Measurements from ENCODE around the gene SRGAP1. TPM values are rescaled to one million over a fixed set of nuclear protein-coding genes. Genes with fewer than 3 reads are reported as not detected.

Gene SRGAP1
- total and polyA plus RNA-seq, 2 donors: 0.82 to 1.3 TPM

GRCh38 chr12:64092507-64093196, 248.2 kb downstream of the SRGAP1 start:
- no peaks in the 10 kb centered on the region for H3K27me3 ChIP-seq (ENCODE audit: control insufficient read depth in 2 of 2, insufficient read depth in 1 of 2, low read length in 1 of 2)
- no peak for DNase-seq (ENCODE audit: low read depth in 6 of 9, low spot score in 9 of 9)
- H3K9me3 ChIP-seq (ENCODE audit: control insufficient read depth in 2 of 2, insufficient read depth in 1 of 2, low read length in 1 of 2): no peaks in the 10 kb centered on the region
- no peak overlapping the region for H3K4me3 ChIP-seq (ENCODE audit: low read length in 2 of 2)
- WGBS: 96% methylated on average over 4 of the region's 4 CpGs
- H3K4me1 ChIP-seq (ENCODE audit: control insufficient read depth in 2 of 2, insufficient read depth in 2 of 2, low read length in 2 of 2): no peaks in the 10 kb centered on the region
- H3K27ac ChIP-seq (ENCODE audit: low read depth in 1 of 2, low read length in 1 of 2): no peak overlapping the region
- no peaks in the 10 kb centered on the region for H3K36me3 ChIP-seq (ENCODE audit: control insufficient read depth in 2 of 2, insufficient read depth in 2 of 2, low read length in 1 of 2)

GRCh38 chr12:64093689-64094088, 249.2 kb downstream of the SRGAP1 start:
- H3K27ac ChIP-seq (ENCODE audit: low read depth in 1 of 2, low read length in 1 of 2): no peak overlapping the region
- no peak overlapping the region for H3K4me3 ChIP-seq (ENCODE audit: low read length in 2 of 2)
- no peaks in the 10 kb centered on the region for H3K27me3 ChIP-seq (ENCODE audit: control insufficient read depth in 2 of 2, insufficient read depth in 1 of 2, low read length in 1 of 2)
- DNase-seq (ENCODE audit: low read depth in 6 of 9, low spot score in 9 of 9): no peak
- no peaks in the 10 kb centered on the region for H3K9me3 ChIP-seq (ENCODE audit: control insufficient read depth in 2 of 2, insufficient read depth in 1 of 2, low read length in 1 of 2)
- no peaks in the 10 kb centered on the region for H3K4me1 ChIP-seq (ENCODE audit: control insufficient read depth in 2 of 2, insufficient read depth in 2 of 2, low read length in 2 of 2)
- H3K36me3 ChIP-seq (ENCODE audit: control insufficient read depth in 2 of 2, insufficient read depth in 2 of 2, low read length in 1 of 2): no peaks in the 10 kb centered on the region
- 95% methylated on average over 3 of the region's 3 CpGs for WGBS

DNA sequence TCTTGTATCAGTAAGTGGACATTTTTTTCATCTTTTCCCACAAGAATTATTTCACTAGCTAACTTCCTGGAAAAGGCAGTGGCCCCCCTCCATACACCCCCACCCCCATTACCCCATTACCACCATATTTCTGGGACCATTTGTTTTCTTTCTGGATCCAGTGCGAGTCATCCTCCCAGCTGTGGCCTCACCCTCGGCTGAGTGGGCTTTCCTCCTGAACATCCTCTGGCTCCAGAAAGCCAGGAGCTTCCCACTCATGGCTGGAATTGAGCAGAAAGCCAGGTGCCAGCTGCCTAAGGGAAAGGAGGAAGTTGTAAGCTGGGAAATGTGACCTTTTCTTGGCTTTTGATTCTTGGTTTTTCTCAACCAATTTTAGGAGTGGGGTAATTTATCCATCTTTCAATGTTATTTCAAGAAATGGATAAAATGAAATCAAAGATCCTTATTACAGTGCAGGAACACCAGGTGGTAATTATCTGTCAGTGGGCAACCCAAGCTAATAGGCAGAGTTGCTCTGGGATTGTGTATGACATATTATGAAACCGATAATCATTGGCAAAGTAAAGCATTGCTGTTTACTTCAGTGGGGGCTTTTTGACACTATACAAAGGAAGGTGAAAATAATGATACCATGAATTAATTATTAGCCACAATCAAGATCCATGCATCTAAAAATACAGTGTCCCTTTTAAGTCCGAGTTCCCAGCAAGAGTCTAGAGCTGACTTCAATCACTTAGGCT, 253.0 kb downstream of the SRGAP1 start:
- Histone ChIP-seq H3K9me3 (ENCODE audit: control insufficient read depth in 2 of 2, insufficient read depth in 1 of 2, low read length in 1 of 2) (no peaks in the 10 kb centered on the region), H3K27ac (ENCODE audit: low read depth in 1 of 2, low read length in 1 of 2) (peak overlapping the region in 1 of 2 donors; percentile 44), H3K4me1 (ENCODE audit: control insufficient read depth in 2 of 2, insufficient read depth in 2 of 2, low read length in 2 of 2) (no peaks in the 10 kb centered on the region), H3K36me3 (ENCODE audit: control insufficient read depth in 2 of 2, insufficient read depth in 2 of 2, low read length in 1 of 2) (no peaks in the 10 kb centered on the region), H3K4me3 (ENCODE audit: low read length in 2 of 2) (no peak overlapping the region), H3K27me3 (ENCODE audit: control insufficient read depth in 2 of 2, insufficient read depth in 1 of 2, low read length in 1 of 2) (no peaks in the 10 kb centered on the region)
- no peak for DNase-seq (ENCODE audit: low read depth in 6 of 9, low spot score in 9 of 9)
- WGBS: 93% methylated on average over 4 of the region's 4 CpGs

- no peak for DNase-seq (ENCODE audit: low read depth in 6 of 9, low spot score in 9 of 9)
- 96% methylated on average over 2 of the region's 2 CpGs for WGBS
- Histone ChIP-seq H3K27ac (ENCODE audit: low read depth in 1 of 2, low read length in 1 of 2) (no peak overlapping the region), H3K9me3 (ENCODE audit: control insufficient read depth in 2 of 2, insufficient read depth in 1 of 2, low read length in 1 of 2) (no peaks in the 10 kb centered on the region), H3K27me3 (ENCODE audit: control insufficient read depth in 2 of 2, insufficient read depth in 1 of 2, low read length in 1 of 2) (no peaks in the 10 kb centered on the region), H3K4me3 (ENCODE audit: low read length in 2 of 2) (no peak overlapping the region), H3K4me1 (ENCODE audit: control insufficient read depth in 2 of 2, insufficient read depth in 2 of 2, low read length in 2 of 2) (no peaks in the 10 kb centered on the region), H3K36me3 (ENCODE audit: control insufficient read depth in 2 of 2, insufficient read depth in 2 of 2, low read length in 1 of 2) (no peaks in the 10 kb centered on the region)
Observed at GRCh38 chr12:64098709-64099354, 254.3 kb downstream of the SRGAP1 start.

- WGBS: 90% methylated on average over 5 of the region's 5 CpGs
- DNase-seq (ENCODE audit: low read depth in 6 of 9, low spot score in 9 of 9): no peak
- H3K27me3 ChIP-seq (ENCODE audit: control insufficient read depth in 2 of 2, insufficient read depth in 1 of 2, low read length in 1 of 2): no peaks in the 10 kb centered on the region
- no peaks in the 10 kb centered on the region for H3K9me3 ChIP-seq (ENCODE audit: control insufficient read depth in 2 of 2, insufficient read depth in 1 of 2, low read length in 1 of 2)
- H3K36me3 ChIP-seq (ENCODE audit: control insufficient read depth in 2 of 2, insufficient read depth in 2 of 2, low read length in 1 of 2): no peaks in the 10 kb centered on the region
- H3K4me1 ChIP-seq (ENCODE audit: control insufficient read depth in 2 of 2, insufficient read depth in 2 of 2, low read length in 2 of 2): no peaks in the 10 kb centered on the region
- H3K27ac ChIP-seq (ENCODE audit: low read depth in 1 of 2, low read length in 1 of 2): no peak overlapping the region
- no peak overlapping the region for H3K4me3 ChIP-seq (ENCODE audit: low read length in 2 of 2)
Observed at GRCh38 chr12:64099397-64099796, 254.9 kb downstream of the SRGAP1 start.

GRCh38 chr12:64102339-64102738, 257.8 kb downstream of the SRGAP1 start:
- no peak overlapping the region for H3K27ac ChIP-seq (ENCODE audit: low read depth in 1 of 2, low read length in 1 of 2)
- H3K36me3 ChIP-seq (ENCODE audit: control insufficient read depth in 2 of 2, insufficient read depth in 2 of 2, low read length in 1 of 2): no peaks in the 10 kb centered on the region
- 93% methylated on average over 4 of the region's 4 CpGs for WGBS
- no peaks in the 10 kb centered on the region for H3K27me3 ChIP-seq (ENCODE audit: control insufficient read depth in 2 of 2, insufficient read depth in 1 of 2, low read length in 1 of 2)
- no peak overlapping the region for H3K4me3 ChIP-seq (ENCODE audit: low read length in 2 of 2)
- no peaks in the 10 kb centered on the region for H3K4me1 ChIP-seq (ENCODE audit: control insufficient read depth in 2 of 2, insufficient read depth in 2 of 2, low read length in 2 of 2)
- no peak for DNase-seq (ENCODE audit: low read depth in 6 of 9, low spot score in 9 of 9)
- no peaks in the 10 kb centered on the region for H3K9me3 ChIP-seq (ENCODE audit: control insufficient read depth in 2 of 2, insufficient read depth in 1 of 2, low read length in 1 of 2)

- H3K27ac ChIP-seq (ENCODE audit: low read depth in 1 of 2, low read length in 1 of 2): no peak overlapping the region
- H3K4me1 ChIP-seq (ENCODE audit: control insufficient read depth in 2 of 2, insufficient read depth in 2 of 2, low read length in 2 of 2): no peaks in the 10 kb centered on the region
- DNase-seq (ENCODE audit: low read depth in 6 of 9, low spot score in 9 of 9): no peak
- no peaks in the 10 kb centered on the region for H3K27me3 ChIP-seq (ENCODE audit: control insufficient read depth in 2 of 2, insufficient read depth in 1 of 2, low read length in 1 of 2)
- H3K4me3 ChIP-seq (ENCODE audit: low read length in 2 of 2): no peak overlapping the region
- 96% methylated on average over 10 of the region's 10 CpGs for WGBS
- no peaks in the 10 kb centered on the region for H3K36me3 ChIP-seq (ENCODE audit: control insufficient read depth in 2 of 2, insufficient read depth in 2 of 2, low read length in 1 of 2)
- no peaks in the 10 kb centered on the region for H3K9me3 ChIP-seq (ENCODE audit: control insufficient read depth in 2 of 2, insufficient read depth in 1 of 2, low read length in 1 of 2)
Observed at GRCh38 chr12:64103825-64104740, 259.6 kb downstream of the SRGAP1 start.

- H3K27ac ChIP-seq (ENCODE audit: low read depth in 1 of 2, low read length in 1 of 2): no peak overlapping the region
Observed at GRCh38 chr12:64105026-64105425, 260.5 kb downstream of the SRGAP1 start.

More at GRCh38 chr12:64105026-64105425, 260.5 kb downstream of the SRGAP1 start:
- Histone ChIP-seq H3K4me3 (ENCODE audit: low read length in 2 of 2) (no peak overlapping the region), H3K36me3 (ENCODE audit: control insufficient read depth in 2 of 2, insufficient read depth in 2 of 2, low read length in 1 of 2) (no peaks in the 10 kb centered on the region), H3K27me3 (ENCODE audit: control insufficient read depth in 2 of 2, insufficient read depth in 1 of 2, low read length in 1 of 2) (no peaks in the 10 kb centered on the region), H3K9me3 (ENCODE audit: control insufficient read depth in 2 of 2, insufficient read depth in 1 of 2, low read length in 1 of 2) (no peaks in the 10 kb centered on the region), H3K4me1 (ENCODE audit: control insufficient read depth in 2 of 2, insufficient read depth in 2 of 2, low read length in 2 of 2) (no peaks in the 10 kb centered on the region)
- no peak for DNase-seq (ENCODE audit: low read depth in 6 of 9, low spot score in 9 of 9)
- 95% methylated on average over 3 of the region's 3 CpGs for WGBS
